SH-SY5Y (cell line): ENCODE data around the gene ADCY2.

Experiments
- GATA2 ChIP-seq: IDR thresholded peaks from 2 replicates; pipeline ENCODE4 v1.6.1; 2011; ENCODE audit warnings: mild to moderate bottlenecking, low read depth, low read length
- GATA3 ChIP-seq: IDR thresholded peaks from 2 replicates; pipeline ENCODE4 v1.6.1; 2011; ENCODE audit warnings: low read depth, mild to moderate bottlenecking, low read length, moderate library complexity

- TF ChIP-seq GATA3 (no peak), GATA2 (no peak)
Observed at GRCh38 chr5:7410936-7411511, 15.1 kb downstream of the ADCY2 start.
